ENCODE results near the gene TENM4. TPM values are rescaled to one million over a fixed set of nuclear protein-coding genes. Genes with fewer than 3 reads are reported as not detected.

TENM4 gene
- total and polyA plus RNA-seq, 2 of the 8 experiments (the other 6 are each of a cell fraction or from before 2014, with no cell fraction given), result 3.5 to 7.2 TPM

- DNase-seq (ENCODE audit: low read depth in 1 of 2, low spot score in 2 of 2), result no peak
- H3K9ac ChIP-seq (replicated peaks in 1 of 4; ENCODE audit: extremely low read depth in 1 of 4, low read depth in 3 of 4, low read length in 3 of 4), result no peak overlapping the region
- H2AFZ ChIP-seq (ENCODE audit: low read length), result 0 out of 2 replicates have a peak overlapping the region, but pooled peaks have one; percentile 22
- peak overlapping the region in 1 of 2 experiments; percentile 30; a peak in 1 of 4 replicates for H3K4me2 ChIP-seq (ENCODE audit: insufficient read depth in 1 of 2, low read depth in 2 of 2, low read length in 2 of 2)
- no peaks in the 10 kb centered on the region for H3K36me3 ChIP-seq (ENCODE audit: control insufficient read depth in 2 of 4, insufficient read depth in 4 of 4, low read length in 3 of 4)
- no peak overlapping the region for H2AK5ac ChIP-seq (ENCODE audit: low read depth, low read length)
- TF ChIP-seq RXRA (IDR thresholded peaks at IDR 0.05; ENCODE audit: insufficient read depth, low read depth, low read length) (no peak), RBBP5 (IDR thresholded peaks at IDR 0.05; ENCODE audit: borderline replicate concordance, low read depth, low read length) (no peak), KDM4A (IDR thresholded peaks at IDR 0.05; ENCODE audit: low read depth, low read length, severe bottlenecking) (no peak), TCF12 (IDR thresholded peaks at IDR 0.05; ENCODE audit: low read depth, low read length) (no peak), RFX5 (IDR thresholded peaks at IDR 0.05; ENCODE audit: borderline replicate concordance, low read depth, low read length) (no peak)
- no peak overlapping the region for H3K18ac ChIP-seq (ENCODE audit: extremely low read depth, low read length)
- no peak overlapping the region for H2BK15ac ChIP-seq (ENCODE audit: low read length)
- H2BK12ac ChIP-seq (ENCODE audit: low read depth, low read length), result no peak overlapping the region
- H3K56ac ChIP-seq (replicated peaks; ENCODE audit: insufficient read length, low read depth, low read length), result no peak overlapping the region
- H3K9me3 ChIP-seq (ENCODE audit: insufficient read depth in 2 of 2, low read depth in 1 of 2, low read length in 1 of 2), result no peaks in the 10 kb centered on the region
- no peak overlapping the region for H4K5ac ChIP-seq (ENCODE audit: insufficient read length, low read depth, low read length)
- no peak overlapping the region for H4K91ac ChIP-seq (replicated peaks; ENCODE audit: insufficient read length, low read length)
- H3K79me1 ChIP-seq (ENCODE audit: low read depth, low read length), result no peaks in the 10 kb centered on the region
- H3K23ac ChIP-seq (ENCODE audit: insufficient read length), result no peak overlapping the region
- no peak overlapping the region for H3K14ac ChIP-seq (ENCODE audit: insufficient read length)
- no peak overlapping the region for H2BK20ac ChIP-seq (ENCODE audit: low read length)
- H3K4me3 ChIP-seq (ENCODE audit: extremely low read depth in 1 of 4, insufficient read depth in 2 of 4, low read depth in 3 of 4, low read length in 4 of 4), result no peak overlapping the region
- H4K20me1 ChIP-seq (replicated peaks in 1 of 2; ENCODE audit: control insufficient read depth in 1 of 2, insufficient read depth in 2 of 2, low read length in 2 of 2), result peaks cover 0 to 1% of the 10 kb centered on the region in 2 experiments
- H3K23me2 ChIP-seq (ENCODE audit: low read depth, low read length), result no peaks in the 10 kb centered on the region
- no peak for FAIRE-seq
- no peaks in the 10 kb centered on the region for H3K27me3 ChIP-seq (replicated peaks in 1 of 4; ENCODE audit: control insufficient read depth in 3 of 4, extremely low read depth in 1 of 4, insufficient read depth in 3 of 4, low read length in 3 of 4)
- H3K4me1 ChIP-seq (replicated peaks in 1 of 4; ENCODE audit: control insufficient read depth in 3 of 4, insufficient read depth in 4 of 4, low read length in 3 of 4), result peaks cover 0 to 2% (median 0%) of the 10 kb centered on the region in 4 experiments; a peak in 1 of 7 replicates
- H4K8ac ChIP-seq (ENCODE audit: extremely low read depth, insufficient read depth, low read length), result no peak overlapping the region
- POLR2A ChIA-PET (ENCODE audit: partially characterized antibody), result interaction anchor here (1.1 kb wide), 1 partner anchor 226 kb away, joined by 6 read pairs; no protein-coding TSS in a partner anchor
- H3K4ac ChIP-seq (replicated peaks; ENCODE audit: insufficient read length, low read depth, low read length), result no peak overlapping the region
- H3K27ac ChIP-seq (ENCODE audit: low read depth, low read length), result no peak overlapping the region
- WGBS, 2 experiments (ENCODE audit: extremely low coverage in 1 of 2, insufficient coverage in 1 of 2, insufficient read length in 1 of 2, insufficient replicate concordance in 2 of 2, low coverage in 1 of 2, low lambda C conversion rate in 2 of 2, missing lambda C conversion rate in 1 of 2), result 66% methylated on average over 6 of the region's 6 CpGs; no CpG with 5 or more reads in 1 of the 2 experiments
- H2BK5ac ChIP-seq (ENCODE audit: low read depth, low read length), result no peak overlapping the region
- no peaks in the 10 kb centered on the region for H3K79me2 ChIP-seq (ENCODE audit: control insufficient read depth in 1 of 2, insufficient read depth in 2 of 2, low read length in 2 of 2)
- CTCF ChIA-PET (ENCODE audit: partially characterized antibody), result interaction anchor here (0.7 kb wide), 1 partner anchor 13 kb away, joined by 3 read pairs; no protein-coding TSS in a partner anchor
- no peak overlapping the region for H2BK120ac ChIP-seq (replicated peaks; ENCODE audit: low read depth, low read length)
Observed at GRCh38 chr11:79212741-79213190, 228.1 kb downstream of the TENM4 start.
